ENCODE measurements around the gene MAST3. TPM values are rescaled to one million over a fixed set of nuclear protein-coding genes. Genes with fewer than 3 reads are reported as not detected.

Gene MAST3
- total and polyA plus RNA-seq, 2 of the 8 experiments (the other 6 are each of a cell fraction or from before 2014, with no cell fraction given) = 3.4 to 9.0 TPM

DNA sequence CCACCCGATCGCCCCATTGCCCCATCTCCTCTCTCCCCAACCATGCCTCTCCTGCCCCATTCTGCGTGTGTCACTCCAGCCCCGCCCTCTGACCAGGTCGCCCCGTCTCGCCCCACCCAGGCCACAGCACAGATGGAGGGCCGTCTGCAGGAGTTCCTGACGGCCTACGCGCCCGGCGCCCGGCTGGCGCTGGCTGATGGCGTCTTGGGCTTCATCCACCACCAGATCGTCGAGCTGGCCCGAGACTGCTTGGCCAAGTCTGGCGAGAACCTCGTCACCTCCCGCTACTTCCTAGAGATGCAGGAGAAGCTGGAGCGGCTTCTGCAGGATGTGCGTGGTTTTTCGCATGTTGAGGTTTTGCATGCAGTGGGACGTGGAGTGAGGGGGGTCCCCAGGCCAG is 26.2 kb downstream of the MAST3 start:
- Histone ChIP-seq H3K4me2 (ENCODE audit: insufficient read depth in 1 of 2, low read depth in 2 of 2, low read length in 2 of 2) (no peak overlapping the region), H3K4ac (replicated peaks; ENCODE audit: insufficient read length, low read depth, low read length) (no peak overlapping the region), H2AFZ (ENCODE audit: low read length) (no peak overlapping the region), H2AK5ac (ENCODE audit: low read depth, low read length) (no peak overlapping the region), H4K5ac (ENCODE audit: insufficient read length, low read depth, low read length) (no peak overlapping the region), H2BK120ac (replicated peaks; ENCODE audit: low read depth, low read length) (no peak overlapping the region), H3K27ac (ENCODE audit: low read depth, low read length) (no peak overlapping the region), H4K8ac (ENCODE audit: extremely low read depth, insufficient read depth, low read length) (no peak overlapping the region), H3K79me2 (ENCODE audit: control insufficient read depth in 1 of 2, insufficient read depth in 2 of 2, low read length in 2 of 2) (no peaks in the 10 kb centered on the region; a peak in 1 of 4 replicates), H4K20me1 (replicated peaks in 1 of 2; ENCODE audit: control insufficient read depth in 1 of 2, insufficient read depth in 2 of 2, low read length in 2 of 2) (peaks cover 0 to 10% of the 10 kb centered on the region in 2 experiments), H4K91ac (replicated peaks; ENCODE audit: insufficient read length, low read length) (no peak overlapping the region), H3K56ac (replicated peaks; ENCODE audit: insufficient read length, low read depth, low read length) (no peak overlapping the region), H3K4me1 (replicated peaks in 1 of 4; ENCODE audit: control insufficient read depth in 3 of 4, insufficient read depth in 4 of 4, low read length in 3 of 4) (peaks cover 0 to 10% (median 2%) of the 10 kb centered on the region in 4 experiments; a peak in 5 of 7 replicates), H3K36me3 (ENCODE audit: control insufficient read depth in 2 of 4, insufficient read depth in 4 of 4, low read length in 3 of 4) (peaks cover 2 to 10% (median 5%) of the 10 kb centered on the region in 4 experiments; a peak in 5 of 8 replicates), H3K18ac (ENCODE audit: extremely low read depth, low read length) (no peak overlapping the region), H2BK5ac (ENCODE audit: low read depth, low read length) (no peak overlapping the region), H2BK15ac (ENCODE audit: low read length) (no peak overlapping the region), H3K9ac (replicated peaks in 1 of 4; ENCODE audit: extremely low read depth in 1 of 4, low read depth in 3 of 4, low read length in 3 of 4) (no peak overlapping the region), H3K79me1 (ENCODE audit: low read depth, low read length) (peaks cover 2% of the 10 kb centered on the region; the same call in 1 of the 2 replicates), H3K4me3 (ENCODE audit: extremely low read depth in 1 of 4, insufficient read depth in 2 of 4, low read depth in 3 of 4, low read length in 4 of 4) (no peak overlapping the region), H3K23ac (ENCODE audit: insufficient read length) (no peak overlapping the region), H3K23me2 (ENCODE audit: low read depth, low read length) (no peaks in the 10 kb centered on the region), H3K9me3 (ENCODE audit: insufficient read depth in 2 of 2, low read depth in 1 of 2, low read length in 1 of 2) (no peaks in the 10 kb centered on the region), H2BK20ac (ENCODE audit: low read length) (no peak overlapping the region), H2BK12ac (ENCODE audit: low read depth, low read length) (peak overlapping the region; percentile 27; the same call in 1 of the 2 replicates), H3K14ac (ENCODE audit: insufficient read length) (no peak overlapping the region), H3K27me3 (replicated peaks in 1 of 4; ENCODE audit: control insufficient read depth in 3 of 4, extremely low read depth in 1 of 4, insufficient read depth in 3 of 4, low read length in 3 of 4) (peaks cover 0 to 1% (median 0%) of the 10 kb centered on the region in 4 experiments; a peak in 1 of 7 replicates)
- FAIRE-seq (no peak), DNase-seq (ENCODE audit: low read depth in 1 of 2, low spot score in 2 of 2) (no peak)
- 94% methylated on average over 26 of the region's 26 CpGs; no CpG with 5 or more reads in 1 of the 2 experiments for WGBS, 2 experiments (ENCODE audit: extremely low coverage in 1 of 2, insufficient coverage in 1 of 2, insufficient read length in 1 of 2, insufficient replicate concordance in 2 of 2, low coverage in 1 of 2, low lambda C conversion rate in 2 of 2, missing lambda C conversion rate in 1 of 2)
- CTCF ChIA-PET (ENCODE audit: partially characterized antibody) = no interaction called here
- POLR2A ChIA-PET (ENCODE audit: partially characterized antibody) = no interaction called here
- TF ChIP-seq ZNF274 (IDR thresholded peaks at IDR 0.05; ENCODE audit: borderline replicate concordance, extremely low read depth, low read length) (no peak), BRCA1 (IDR thresholded peaks at IDR 0.05; ENCODE audit: low read depth, low read length) (no peak), SUZ12 (IDR thresholded peaks at IDR 0.05; ENCODE audit: low read length) (no peak), SIX5 (IDR thresholded peaks at IDR 0.05; ENCODE audit: low read depth, low read length) (no peak)
- TF ChIP-seq, protein P1, sequence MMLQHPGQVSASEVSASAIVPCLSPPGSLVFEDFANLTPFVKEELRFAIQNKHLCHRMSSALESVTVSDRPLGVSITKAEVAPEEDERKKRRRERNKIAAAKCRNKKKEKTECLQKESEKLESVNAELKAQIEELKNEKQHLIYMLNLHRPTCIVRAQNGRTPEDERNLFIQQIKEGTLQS (IDR thresholded peaks at IDR 0.05; ENCODE audit: insufficient read depth, low read depth, low read length) = no peak

All from H1 (cell line).